Right lobe of liver (tissue), 4 donors: ENCODE measurements around the gene PWP1.

Source experiments
- CTCF ChIP-seq, 4 donors: fragments of 200-600 bp in 3 of 4; fragments of 450-650 bp in 1 of 4; IDR thresholded peaks; one replicate each; pipeline versions ENCODE4 v1.5.1 to v1.8.0; 2016 to 2022; ENCODE audit warnings: antibody characterized with exemption in 4 of 4, mild to moderate bottlenecking in 2 of 4
- POLR2A ChIP-seq: fragments of 450-650 bp; IDR thresholded peaks from one replicate; pipeline ENCODE4 v1.6.1; 2017; ENCODE audit warnings: antibody characterized with exemption, mild to moderate bottlenecking
- donor health status: DM: no; HTN: no; CAD: no.
- donor health status: DM: no; HTN: no; CAD: no.
- donor health status: DM: no; HTN: yes; CAD: no.

GRCh38 chr12:107653519-107653918 is 32.1 kb upstream of the PWP1 start:
- no peak for TF ChIP-seq POLR2A
- TF ChIP-seq CTCF (IDR thresholded peaks at IDR 0.05) = no peak
